ENCODE data around the gene AZU1.

Gene AZU1

DNA sequence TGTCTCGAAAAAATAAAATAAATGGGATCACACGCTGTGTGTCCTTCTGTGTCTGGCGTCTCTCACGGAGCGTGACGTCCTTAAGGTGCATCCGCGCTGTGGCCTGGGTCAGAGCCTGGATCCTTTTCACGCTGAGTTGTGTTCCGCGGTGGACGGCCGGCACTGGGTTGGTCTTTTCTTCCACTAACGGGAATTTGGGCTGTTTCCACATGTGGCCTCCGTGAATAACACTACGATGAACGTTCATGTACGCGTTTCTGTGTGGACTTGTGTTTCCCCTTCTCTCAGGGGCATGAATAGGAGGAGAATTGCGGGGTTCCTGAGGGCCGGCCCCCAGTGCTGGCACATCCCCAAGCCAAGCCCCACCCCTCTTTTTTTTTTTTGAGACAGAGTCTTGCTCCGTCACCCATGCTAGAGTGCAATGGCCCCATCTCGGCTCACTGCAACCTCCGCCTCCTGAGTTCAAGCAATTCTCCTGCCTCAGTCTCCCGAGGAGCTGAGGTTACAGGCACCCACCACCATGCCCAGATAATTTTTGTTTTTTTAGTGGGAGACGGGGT, 36.5 kb upstream of the AZU1 start:
- Histone ChIP-seq H3K9ac (ENCODE audit: low read depth, low read length) (peak overlapping the region; percentile 24), H3K27me3 (ENCODE audit: control insufficient read depth, insufficient read depth, low read length) (no peaks in the 10 kb centered on the region), H3K4me3 (ENCODE audit: low read depth, low read length) (no peak overlapping the region), H3K4me1 (ENCODE audit: control insufficient read depth, insufficient read depth, low read length) (no peaks in the 10 kb centered on the region), H3K9me3 (ENCODE audit: control insufficient read depth, insufficient read depth, low read length) (no peaks in the 10 kb centered on the region), H3K36me3 (ENCODE audit: control insufficient read depth, insufficient read depth, low read length) (no peaks in the 10 kb centered on the region)

DNA sequence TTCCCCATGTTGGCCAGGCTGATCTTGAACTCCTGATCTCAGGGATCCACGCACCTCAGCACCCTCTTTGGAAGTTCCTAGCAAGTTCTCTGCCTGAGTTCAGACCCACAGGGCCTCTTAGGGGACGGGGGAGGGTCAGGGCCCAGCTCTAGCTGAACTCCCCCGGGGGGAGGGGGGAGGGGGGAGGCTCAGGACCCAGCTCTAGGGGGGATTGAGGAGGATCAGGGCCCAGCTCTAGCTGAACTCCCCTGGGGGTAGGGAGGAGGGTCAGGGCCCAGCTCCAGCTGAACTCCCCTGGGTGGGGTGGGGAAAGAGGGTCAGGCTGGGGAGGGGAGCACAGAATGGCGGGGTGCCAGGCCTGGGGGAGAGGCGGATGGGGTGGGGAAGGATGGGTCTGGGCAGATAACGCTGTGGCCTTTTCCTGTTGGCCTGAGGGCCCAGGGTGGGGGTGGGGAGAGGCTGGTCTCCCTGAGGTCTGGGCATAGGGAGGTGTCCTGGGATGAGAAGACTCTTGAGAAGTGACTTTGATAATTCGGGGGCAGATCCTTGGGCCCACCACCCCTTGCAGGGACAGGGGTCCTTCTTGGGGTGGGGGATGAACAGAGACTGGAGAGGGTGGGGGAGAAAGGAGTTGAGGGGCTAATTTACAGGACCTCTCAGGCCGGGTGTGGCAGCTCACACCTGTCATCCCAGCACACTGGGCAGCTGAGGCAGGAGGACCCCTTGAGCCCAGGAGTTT, 35.9 kb upstream of the AZU1 start:
- H3K9ac ChIP-seq (ENCODE audit: low read depth, low read length) = no peak overlapping the region
- H3K4me1 ChIP-seq (ENCODE audit: control insufficient read depth, insufficient read depth, low read length) = no peaks in the 10 kb centered on the region
- H3K4me3 ChIP-seq (ENCODE audit: low read depth, low read length) = no peak overlapping the region
- H3K36me3 ChIP-seq (ENCODE audit: control insufficient read depth, insufficient read depth, low read length) = no peaks in the 10 kb centered on the region
- H3K9me3 ChIP-seq (ENCODE audit: control insufficient read depth, insufficient read depth, low read length) = no peaks in the 10 kb centered on the region
- no peaks in the 10 kb centered on the region for H3K27me3 ChIP-seq (ENCODE audit: control insufficient read depth, insufficient read depth, low read length)

DNA sequence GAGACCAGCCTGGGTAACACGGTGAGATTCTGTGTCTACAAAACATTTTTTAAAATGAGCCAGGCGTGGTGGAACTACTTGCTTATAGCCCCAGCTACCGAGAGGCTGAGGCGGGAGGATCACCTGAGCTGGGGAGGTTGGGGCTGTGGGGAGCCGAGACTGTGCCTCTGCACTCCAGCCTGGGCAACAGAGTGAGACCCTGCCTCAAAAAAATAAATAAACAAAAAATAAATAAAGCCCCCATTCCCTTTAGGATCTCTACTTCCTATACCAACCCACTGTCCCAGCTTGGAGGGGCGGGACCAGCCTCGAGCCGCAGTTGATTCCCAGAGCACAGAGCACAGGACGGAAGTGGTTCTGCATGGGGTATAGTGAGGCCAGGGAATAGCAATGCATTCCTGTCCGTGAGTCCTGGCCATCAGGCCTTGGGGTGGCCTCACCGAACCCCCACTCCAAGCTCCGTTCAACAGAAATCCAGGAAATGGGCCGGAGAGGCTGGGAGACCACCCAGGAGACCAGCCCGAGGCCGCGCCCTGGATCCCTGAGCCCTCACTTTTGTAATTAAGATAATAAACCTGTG, 35.2 kb upstream of the AZU1 start:
- Histone ChIP-seq H3K4me3 (ENCODE audit: low read depth, low read length) (no peak overlapping the region), H3K27me3 (ENCODE audit: control insufficient read depth, insufficient read depth, low read length) (no peaks in the 10 kb centered on the region), H3K4me1 (ENCODE audit: control insufficient read depth, insufficient read depth, low read length) (no peaks in the 10 kb centered on the region), H3K9me3 (ENCODE audit: control insufficient read depth, insufficient read depth, low read length) (no peaks in the 10 kb centered on the region), H3K36me3 (ENCODE audit: control insufficient read depth, insufficient read depth, low read length) (no peaks in the 10 kb centered on the region), H3K9ac (ENCODE audit: low read depth, low read length) (no peak overlapping the region)

DNA sequence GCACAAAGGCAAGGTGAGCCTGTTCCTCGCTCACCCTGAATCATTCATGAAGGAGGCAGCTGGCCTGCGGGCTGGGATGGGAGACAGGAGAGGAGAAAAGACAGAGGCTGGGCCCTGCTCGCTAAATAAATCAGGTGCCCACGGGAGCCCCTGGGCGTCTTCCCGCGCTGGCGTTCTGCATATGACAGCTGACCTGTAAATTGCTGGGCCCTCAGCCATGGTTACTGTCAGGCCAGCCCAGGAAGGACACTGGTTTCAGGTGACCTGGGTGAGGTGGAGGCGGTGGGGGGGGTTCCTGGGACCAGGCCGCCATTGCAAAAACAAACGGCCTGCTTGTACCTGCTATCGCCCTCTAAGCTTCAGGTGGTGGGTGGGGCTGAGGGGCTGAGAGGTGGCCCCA, 33.8 kb upstream of the AZU1 start:
- no peaks in the 10 kb centered on the region for H3K36me3 ChIP-seq (ENCODE audit: control insufficient read depth, insufficient read depth, low read length)
- H3K27me3 ChIP-seq (ENCODE audit: control insufficient read depth, insufficient read depth, low read length) = no peaks in the 10 kb centered on the region
- H3K4me3 ChIP-seq (ENCODE audit: low read depth, low read length) = no peak overlapping the region
- no peaks in the 10 kb centered on the region for H3K4me1 ChIP-seq (ENCODE audit: control insufficient read depth, insufficient read depth, low read length)
- H3K9me3 ChIP-seq (ENCODE audit: control insufficient read depth, insufficient read depth, low read length) = no peaks in the 10 kb centered on the region
- no peak overlapping the region for H3K9ac ChIP-seq (ENCODE audit: low read depth, low read length)

DNA sequence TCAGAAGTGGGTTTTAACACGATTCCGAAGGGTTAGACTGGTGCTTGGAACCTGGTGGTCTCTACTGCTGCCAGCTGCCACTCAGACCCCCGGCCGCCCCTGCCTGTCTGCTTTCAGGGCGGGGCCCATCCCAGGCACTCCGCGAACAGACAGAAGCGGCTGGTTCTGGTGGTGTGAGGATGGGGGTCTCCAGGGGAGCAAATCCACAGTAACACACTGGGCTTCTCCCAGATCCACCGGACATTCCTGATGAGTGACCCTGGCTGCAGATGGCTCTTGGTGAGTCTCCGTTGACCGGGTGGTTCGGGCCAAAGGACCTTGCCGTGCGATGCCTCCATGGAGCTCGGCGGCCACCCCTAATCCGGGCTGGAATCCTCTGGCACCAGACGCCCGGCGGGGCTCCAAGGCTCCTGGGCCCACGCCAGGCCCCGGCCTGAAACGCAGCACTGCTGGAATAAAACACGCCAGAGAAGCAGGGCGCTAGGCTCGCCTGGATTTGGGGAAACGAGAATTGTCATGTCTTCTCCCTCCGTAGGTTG, 32.5 kb upstream of the AZU1 start:
- H3K4me3 ChIP-seq (ENCODE audit: low read depth, low read length) = no peak overlapping the region
- H3K36me3 ChIP-seq (ENCODE audit: control insufficient read depth, insufficient read depth, low read length) = peaks cover 11% of the 10 kb centered on the region
- no peaks in the 10 kb centered on the region for H3K27me3 ChIP-seq (ENCODE audit: control insufficient read depth, insufficient read depth, low read length)
- peaks cover 6% of the 10 kb centered on the region for H3K4me1 ChIP-seq (ENCODE audit: control insufficient read depth, insufficient read depth, low read length)
- H3K9ac ChIP-seq (ENCODE audit: low read depth, low read length) = no peak overlapping the region
- no peaks in the 10 kb centered on the region for H3K9me3 ChIP-seq (ENCODE audit: control insufficient read depth, insufficient read depth, low read length)

- no peak overlapping the region for H3K9ac ChIP-seq (ENCODE audit: low read depth, low read length)
- H3K9me3 ChIP-seq (ENCODE audit: control insufficient read depth, insufficient read depth, low read length) = no peaks in the 10 kb centered on the region
- peaks cover 19% of the 10 kb centered on the region for H3K36me3 ChIP-seq (ENCODE audit: control insufficient read depth, insufficient read depth, low read length)
- no peaks in the 10 kb centered on the region for H3K27me3 ChIP-seq (ENCODE audit: control insufficient read depth, insufficient read depth, low read length)
- peaks cover 12% of the 10 kb centered on the region for H3K4me1 ChIP-seq (ENCODE audit: control insufficient read depth, insufficient read depth, low read length)
- no peak overlapping the region for H3K4me3 ChIP-seq (ENCODE audit: low read depth, low read length)
Observed at GRCh38 chr19:795691-796581, 31.7 kb upstream of the AZU1 start.

GRCh38 chr19:796692-797527, 30.7 kb upstream of the AZU1 start, which contains the start of gene PTBP1:
Gene PTBP1 (plus strand): TSS chr19:797452. CDS start chr19:797498, 46 bp downstream.
- peak within 1 kb of the TSS; percentile 75 for H3K9ac ChIP-seq (ENCODE audit: low read depth, low read length)
- H3K4me3 ChIP-seq (ENCODE audit: low read depth, low read length) = peak within 1 kb of the TSS; percentile 65
- no peaks in the 10 kb centered on the region for H3K27me3 ChIP-seq (ENCODE audit: control insufficient read depth, insufficient read depth, low read length)
- peaks cover 14% of the 10 kb centered on the region for H3K4me1 ChIP-seq (ENCODE audit: control insufficient read depth, insufficient read depth, low read length)
- H3K36me3 ChIP-seq (ENCODE audit: control insufficient read depth, insufficient read depth, low read length) = peaks cover 28% of the 10 kb centered on the region
- H3K9me3 ChIP-seq (ENCODE audit: control insufficient read depth, insufficient read depth, low read length) = no peaks in the 10 kb centered on the region

DNA sequence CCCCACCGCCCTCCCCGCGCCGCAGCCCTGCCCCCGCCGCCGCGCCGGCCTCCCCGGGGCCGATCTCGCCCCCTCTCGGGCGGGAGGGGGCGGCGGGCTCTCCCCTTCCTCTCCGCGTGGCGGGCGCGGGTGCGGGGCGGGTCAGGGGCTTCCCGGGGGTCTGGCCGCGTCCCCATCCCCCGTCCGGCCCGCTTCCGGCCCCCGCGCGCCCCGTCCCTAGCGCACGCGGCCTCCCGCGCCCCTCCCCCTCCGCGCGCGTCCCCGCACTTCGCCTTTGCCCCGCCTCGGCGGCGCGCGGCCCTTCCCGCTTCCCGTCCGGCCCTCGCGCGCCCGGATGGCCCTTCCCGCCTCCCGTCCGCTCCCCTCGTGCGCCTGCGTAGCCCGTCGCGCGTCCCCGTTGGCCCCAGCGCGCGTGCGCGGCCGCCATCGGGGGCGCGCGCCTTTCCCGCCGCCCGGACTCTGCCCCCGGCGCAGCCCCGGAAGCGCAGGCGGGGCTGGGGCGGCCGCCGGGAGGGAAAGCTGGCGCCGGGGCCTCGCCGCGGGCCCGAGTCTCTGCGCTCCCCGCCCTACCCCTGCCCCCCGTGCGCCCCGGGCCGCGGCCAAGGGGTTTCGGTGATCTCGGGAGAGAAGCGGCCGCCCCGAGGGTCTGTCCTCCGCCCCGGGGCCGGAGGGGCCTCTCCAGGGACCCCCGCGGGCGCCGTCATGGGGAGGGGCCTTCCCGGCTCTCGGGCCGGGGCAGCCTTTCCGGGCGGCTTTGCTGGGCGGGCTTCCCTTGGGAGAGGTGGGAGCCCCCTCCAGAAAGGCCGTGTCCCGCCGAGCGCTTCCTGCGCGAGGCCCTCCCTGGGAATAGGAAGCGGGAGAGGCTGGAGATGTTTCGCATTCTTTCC, 29.9 kb upstream of the AZU1 start:
- Histone ChIP-seq H3K9ac (ENCODE audit: low read depth, low read length) (peak overlapping the region; percentile 75), H3K9me3 (ENCODE audit: control insufficient read depth, insufficient read depth, low read length) (no peaks in the 10 kb centered on the region), H3K4me3 (ENCODE audit: low read depth, low read length) (peak overlapping the region; percentile 65), H3K4me1 (ENCODE audit: control insufficient read depth, insufficient read depth, low read length) (peaks cover 14% of the 10 kb centered on the region), H3K27me3 (ENCODE audit: control insufficient read depth, insufficient read depth, low read length) (no peaks in the 10 kb centered on the region), H3K36me3 (ENCODE audit: control insufficient read depth, insufficient read depth, low read length) (peaks cover 29% of the 10 kb centered on the region)

- no peaks in the 10 kb centered on the region for H3K27me3 ChIP-seq (ENCODE audit: control insufficient read depth, insufficient read depth, low read length)
- peaks cover 14% of the 10 kb centered on the region for H3K4me1 ChIP-seq (ENCODE audit: control insufficient read depth, insufficient read depth, low read length)
- peak overlapping the region; percentile 75 for H3K9ac ChIP-seq (ENCODE audit: low read depth, low read length)
- H3K36me3 ChIP-seq (ENCODE audit: control insufficient read depth, insufficient read depth, low read length) = peaks cover 37% of the 10 kb centered on the region
- no peaks in the 10 kb centered on the region for H3K9me3 ChIP-seq (ENCODE audit: control insufficient read depth, insufficient read depth, low read length)
- H3K4me3 ChIP-seq (ENCODE audit: low read depth, low read length) = peak overlapping the region; percentile 65
Observed at GRCh38 chr19:798415-799075, 29.1 kb upstream of the AZU1 start.

Data from iPS-15b (cell line).